SK-N-SH (cell line): ENCODE data around the gene STX16. TPM values are rescaled to one million over a fixed set of nuclear protein-coding genes. Genes with fewer than 3 reads are reported as not detected.

ENCODE experiments used
- CTCF ChIA-PET: fragments of 300-600, 350-600 bp; formaldehyde crosslinking; extraction: SDS; loops from one replicate; lab custom pipeline; 2021; lab: Yijun Ruan, JAX
- POLR2A ChIA-PET: fragments of 350-600 bp; sonication (Branson Sonifier 250); formaldehyde crosslinking; extraction: SDS; loops from one replicate; lab custom pipeline; 2020; ENCODE audit warnings: antibody characterized with exemption, inconsistent platforms; lab: Yijun Ruan, JAX
- DNase-seq: peaks from one replicate; pipeline ENCODE4 v3.0.0; 2012
- H2AFZ ChIP-seq: fragments of 200-600 bp; sonication (generic); 2 replicates; pipeline ENCODE4 v1.8.1; 2016; ENCODE audit warnings: antibody characterized with exemption, mild to moderate bottlenecking, low read depth
- H3F3A ChIP-seq: fragments of 200-600 bp; sonication (generic); replicated peaks from 2 replicates; pipeline ENCODE3; 2016; ENCODE audit warnings: antibody characterized with exemption, mild to moderate bottlenecking; ENCODE audit not compliant: insufficient read depth
- H3K27ac ChIP-seq, 2 experiments: fragments of 200-500 bp in 1 of 2; fragments of 200-600 bp in 1 of 2; sonication (Bioruptor generic) in 1 of 2; sonication (generic), shearing (Covaris generic) in 1 of 2; 2 replicates each; pipeline versions ENCODE4 v1.5.1 to v1.6.1; 2014 to 2016; ENCODE audit warnings: low read depth in 2 of 2, inconsistent platforms in 1 of 2, low read length in 1 of 2, mild to moderate bottlenecking in 1 of 2, mixed read lengths in 1 of 2
- H3K27me3 ChIP-seq: fragments of 200-600 bp; sonication (generic), shearing (Covaris generic); 2 replicates; pipeline ENCODE4 v1.6.1; 2016; ENCODE audit warnings: mixed run types; ENCODE audit not compliant: insufficient read depth
- H3K36me3 ChIP-seq, 2 experiments: fragments of 200-500 bp in 1 of 2; fragments of 200-600 bp in 1 of 2; sonication (Bioruptor generic) in 1 of 2; sonication (generic) in 1 of 2; replicated peaks in 1 of 2; 2 replicates each; pipeline versions ENCODE3 to v1.5.1; 2014 to 2016; ENCODE audit warnings: low read length in 1 of 2, mild to moderate bottlenecking in 1 of 2; ENCODE audit not compliant: insufficient read depth in 2 of 2, control insufficient read depth in 1 of 2
- H3K4me1 ChIP-seq, 2 experiments: fragments of 200-500 bp in 1 of 2; fragments of 200-600 bp in 1 of 2; sonication (Bioruptor generic) in 1 of 2; sonication (generic), shearing (Covaris generic) in 1 of 2; 2 replicates each; pipeline versions ENCODE4 v1.5.1 to v1.6.1; 2014 to 2016; ENCODE audit warnings: low read depth in 1 of 2, low read length in 1 of 2, mixed run types in 1 of 2; ENCODE audit not compliant: insufficient read depth in 2 of 2, control insufficient read depth in 1 of 2
- H3K4me2 ChIP-seq: fragments of 200-600 bp; sonication (generic), shearing (Covaris generic); 2 replicates; pipeline ENCODE4 v1.6.1; 2017; ENCODE audit warnings: mixed run types
- H3K4me3 ChIP-seq, 2 experiments: fragments of 200-500 bp in 1 of 2; fragments of 200-600 bp in 1 of 2; sonication (Bioruptor generic) in 1 of 2; sonication (generic), shearing (Covaris generic) in 1 of 2; 2 replicates each; pipeline versions ENCODE4 v1.5.1 to v1.8.1; 2014 to 2016; ENCODE audit warnings: low read depth in 2 of 2, inconsistent platforms in 1 of 2, low read length in 1 of 2, mild to moderate bottlenecking in 1 of 2, mixed read lengths in 1 of 2, moderate library complexity in 1 of 2
- H3K79me2 ChIP-seq: fragments of 200-600 bp; sonication (generic); 2 replicates; pipeline ENCODE4 v1.8.1; 2017; ENCODE audit warnings: mild to moderate bottlenecking; ENCODE audit not compliant: insufficient read depth
- H3K9ac ChIP-seq: fragments of 200-600 bp; sonication (generic); 2 replicates; pipeline ENCODE4 v1.6.1; 2017; ENCODE audit warnings: mixed run types
- H3K9me2 ChIP-seq: fragments of 200-600 bp; sonication (generic); 2 replicates; pipeline ENCODE4 v1.6.1; 2017; ENCODE audit warnings: mixed run types
- H3K9me3 ChIP-seq: fragments of 200-600 bp; sonication (generic); 2 replicates; pipeline ENCODE4 v1.6.1; 2017; ENCODE audit warnings: mixed run types, mild to moderate bottlenecking, moderate library complexity
- H4K20me1 ChIP-seq: fragments of 200-600 bp; sonication (generic); 2 replicates; pipeline ENCODE4 v1.6.1; 2017; ENCODE audit warnings: mild to moderate bottlenecking, mixed run types; ENCODE audit not compliant: insufficient read depth
- ELF1 ChIP-seq: IDR thresholded peaks from 2 replicates; pipeline ENCODE4 v1.4.0; 2012
- EZH2phosphoT487 ChIP-seq: fragments of 200-600 bp; sonication (generic); IDR thresholded peaks from 2 replicates; pipeline ENCODE4 v1.6.1; 2017; ENCODE audit warnings: low read depth, mixed run types, mild to moderate bottlenecking, antibody characterized with exemption, moderate library complexity, borderline replicate concordance
- FOSL2 ChIP-seq: IDR thresholded peaks from 2 replicates; pipeline ENCODE4 v1.4.0; 2012; ENCODE audit warnings: low read depth, mild to moderate bottlenecking, moderate library complexity, borderline replicate concordance
- FOXJ3 ChIP-seq: sonication (generic); formaldehyde crosslinking; IDR thresholded peaks from 2 replicates; pipeline ENCODE4 v1.5.1; 2020; ENCODE audit warnings: mild to moderate bottlenecking, missing genetic modification reagents
- FOXM1 ChIP-seq: IDR thresholded peaks from 2 replicates; pipeline ENCODE4 v1.4.0; 2012; ENCODE audit warnings: low read depth, mild to moderate bottlenecking
- GABPA ChIP-seq: IDR thresholded peaks from 2 replicates; pipeline ENCODE4 v1.4.0; 2012; ENCODE audit warnings: low read depth, mild to moderate bottlenecking
- JUND ChIP-seq: IDR thresholded peaks from 2 replicates; pipeline ENCODE4 v1.4.0; 2012
- MEF2A ChIP-seq: IDR thresholded peaks from 2 replicates; pipeline ENCODE4 v1.4.0; 2012; ENCODE audit warnings: low read depth, borderline replicate concordance
- PBX3 ChIP-seq: IDR thresholded peaks from 2 replicates; pipeline ENCODE4; 2012
- POLR2AphosphoS5 ChIP-seq: IDR thresholded peaks from 2 replicates; pipeline ENCODE4 v1.6.1; 2012; ENCODE audit warnings: low read depth, low read length
- RAD21 ChIP-seq: IDR thresholded peaks from 2 replicates; pipeline ENCODE4 v1.6.1; 2012; ENCODE audit warnings: mild to moderate bottlenecking, low read length
- REST ChIP-seq: IDR thresholded peaks from 2 replicates; pipeline ENCODE4 v1.6.1; 2012; ENCODE audit warnings: mild to moderate bottlenecking, low read depth, low read length, moderate library complexity
- SIN3A ChIP-seq: IDR thresholded peaks from 2 replicates; pipeline ENCODE4 v1.6.1; 2012; ENCODE audit warnings: low read depth, mild to moderate bottlenecking, low read length, moderate library complexity, borderline replicate concordance
- TEAD4 ChIP-seq: IDR thresholded peaks from 2 replicates; pipeline ENCODE4 v1.4.0; 2012; ENCODE audit warnings: mild to moderate bottlenecking, borderline replicate concordance; ENCODE audit not compliant: insufficient read depth
- USF1 ChIP-seq: IDR thresholded peaks from 2 replicates; pipeline ENCODE4 v1.4.0; 2012; ENCODE audit warnings: low read depth, borderline replicate concordance
- WGBS: methylation state at CpG from one replicate; pipeline ENCODE4 v1.1.6; 2017; ENCODE audit warnings: low lambda C conversion rate; 5-methylcytosine and 5-hydroxymethylcytosine counted together
- polyA plus RNA-seq, 3 experiments: library from polyadenylated mRNA; depleted of rRNA; stranded (reverse); fragments of >200 nt; gene quantifications; 2 replicates each; pipeline ENCODE4 v1.2.3, GENCODE V29; 2012

The STX16 gene
- polyA plus RNA-seq, 1 of the 3 experiments (the other 2 are of a cell fraction): 63.8 TPM

DNA sequence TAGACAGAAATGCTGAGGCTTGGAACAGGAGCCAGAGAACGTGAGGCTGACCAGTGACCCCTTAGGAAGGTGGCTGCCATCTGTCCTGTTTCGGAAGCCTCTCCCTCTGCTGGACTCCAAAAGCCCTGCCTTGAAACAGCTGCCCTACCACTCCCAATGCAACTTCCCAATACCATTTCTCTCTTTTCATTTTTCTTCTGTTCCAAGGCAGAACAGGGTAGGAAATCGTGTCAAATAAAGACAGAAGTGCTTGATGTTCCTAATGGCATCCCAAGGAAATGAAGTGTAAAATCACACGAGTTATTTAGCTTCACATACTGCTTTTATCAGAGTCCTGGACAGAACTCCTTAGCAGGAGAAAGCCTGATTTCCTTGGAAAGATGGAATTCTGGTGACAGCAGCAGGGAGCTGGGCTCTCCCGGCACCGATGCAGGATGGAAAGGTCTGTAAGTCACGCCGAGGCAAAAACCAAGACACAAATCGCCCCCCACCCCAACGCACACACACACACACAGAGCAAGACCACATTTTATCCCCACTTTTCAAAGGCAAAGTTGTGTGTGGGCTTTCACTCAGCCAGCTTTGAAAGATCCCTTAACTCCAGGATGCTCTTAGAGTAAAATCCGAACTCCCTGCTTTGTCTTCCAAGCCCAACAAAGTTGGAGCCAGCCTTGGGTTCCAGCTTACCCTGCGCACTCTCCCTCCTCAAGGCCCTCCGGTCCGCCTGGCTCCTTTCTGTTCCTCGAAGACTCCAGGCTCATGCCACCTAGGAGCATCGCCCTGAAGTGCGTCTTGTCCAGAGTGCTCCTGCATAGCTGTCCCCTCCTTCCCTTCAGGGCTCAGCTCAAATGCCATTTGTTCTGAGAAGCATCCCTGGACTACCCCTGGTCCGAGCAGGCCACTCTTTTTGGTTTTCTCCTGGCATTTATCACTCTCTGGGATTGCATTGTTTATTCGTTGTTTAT, 11.6 kb upstream of the STX16 start:
- H3K36me3 ChIP-seq: no peaks in the 10 kb centered on the region
- H3K4me1 ChIP-seq: peaks cover 0 to 3% of the 10 kb centered on the region in 2 experiments; a peak in 1 of 4 replicates
- no peaks in the 10 kb centered on the region for H3F3A ChIP-seq
- TF ChIP-seq RAD21 (0 out of 2 replicates have a peak, but pooled peaks have one; percentile 6), FOXM1 (no peak)
- H4K20me1 ChIP-seq: no peaks in the 10 kb centered on the region
- WGBS: 89% methylated on average over 19 of the region's 19 CpGs
- DNase-seq: no peak
- H3K79me2 ChIP-seq: no peaks in the 10 kb centered on the region
- CTCF ChIA-PET: interaction anchor here (0.6 to 1.5 kb wide), 9 partner anchors 8 to 291 kb away, joined by 3 to 4 read pairs (median 3); partner anchors contain the start of genes GNAS and STX16
- H3K4me3 ChIP-seq: no peak overlapping the region
- H3K9ac ChIP-seq: no peak overlapping the region
- no peaks in the 10 kb centered on the region for H3K9me2 ChIP-seq
- POLR2A ChIA-PET: no interaction called here
- no peak overlapping the region for H3K4me2 ChIP-seq
- H3K9me3 ChIP-seq: no peaks in the 10 kb centered on the region
- H3K27ac ChIP-seq: no peak overlapping the region
- no peak overlapping the region for H2AFZ ChIP-seq
- no peaks in the 10 kb centered on the region for H3K27me3 ChIP-seq

DNA sequence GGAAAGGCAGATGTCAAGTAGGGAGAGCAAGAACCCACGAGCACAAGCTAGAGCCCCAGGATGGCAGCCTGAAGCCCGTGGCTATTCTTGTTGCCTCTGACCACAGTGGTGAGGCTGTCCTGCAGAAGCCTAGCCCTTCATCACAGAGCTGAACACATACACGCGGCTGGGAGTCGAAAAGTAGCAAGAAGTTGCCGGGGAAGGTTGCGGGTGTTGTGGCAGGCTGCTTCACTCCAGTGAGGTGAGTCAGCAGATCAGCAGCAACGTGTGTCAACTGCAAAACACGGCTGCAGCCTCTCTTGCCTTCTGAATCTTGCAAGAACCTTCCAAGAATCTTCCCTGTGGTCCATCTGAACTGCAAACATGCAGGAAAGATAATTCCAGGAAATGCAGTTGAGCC, 10.6 kb upstream of the STX16 start:
- DNase-seq: no peak
- H3K79me2 ChIP-seq: no peaks in the 10 kb centered on the region
- H3K4me3 ChIP-seq: no peak overlapping the region
- no peaks in the 10 kb centered on the region for H4K20me1 ChIP-seq
- H3K4me2 ChIP-seq: no peak overlapping the region
- ChIA-PET POLR2A (no interaction called here), CTCF (no interaction called here)
- peaks cover 3 to 8% of the 10 kb centered on the region in 2 experiments; a peak in 1 of 4 replicates for H3K4me1 ChIP-seq
- H2AFZ ChIP-seq: no peak overlapping the region
- 77% methylated on average over 9 of the region's 9 CpGs for WGBS
- H3F3A ChIP-seq: peaks cover 9% of the 10 kb centered on the region
- H3K9ac ChIP-seq: no peak overlapping the region
- H3K9me3 ChIP-seq: no peaks in the 10 kb centered on the region
- H3K27ac ChIP-seq: 0 out of 4 replicates have a peak overlapping the region, but pooled peaks of 1 of the 2 experiments have one; percentile 2
- no peaks in the 10 kb centered on the region for H3K27me3 ChIP-seq
- no peaks in the 10 kb centered on the region for H3K9me2 ChIP-seq
- no peaks in the 10 kb centered on the region for H3K36me3 ChIP-seq
- TF ChIP-seq PBX3 (peak; percentile 26; the same call in 1 of the 2 replicates), POLR2AphosphoS5 (no peak), FOSL2 (peak; percentile 51; the same call in 1 of the 2 replicates), ELF1 (no peak)
- TF ChIP-seq, all 33 proteins: peak for 2

DNA sequence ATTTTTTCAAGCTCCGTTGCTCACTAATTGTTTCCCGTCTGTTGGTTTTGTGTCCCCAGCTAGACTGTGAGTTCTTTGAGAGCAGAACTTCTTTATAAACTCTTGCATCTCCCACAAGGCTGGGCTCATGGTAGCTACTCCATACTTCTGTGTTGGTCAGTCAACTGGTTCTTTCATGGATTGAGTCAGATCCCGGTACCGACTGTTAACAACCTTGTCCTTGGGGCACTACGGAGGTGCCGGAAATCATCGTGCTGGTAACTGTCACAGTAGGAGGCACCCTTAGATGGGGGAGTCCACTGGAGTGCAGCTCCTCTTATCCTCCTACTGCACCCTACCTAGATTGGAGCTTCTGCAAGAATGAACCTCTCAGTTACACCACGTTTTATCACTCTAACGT, 8.6 kb upstream of the STX16 start:
- ChIA-PET CTCF (interaction anchor here (1.5 to 1.8 kb wide), 2 partner anchors 9 to 197 kb away, joined by 3 to 4 read pairs; partner anchors contain the start of gene STX16), POLR2A (no interaction called here)
- H3K27ac ChIP-seq: no peak overlapping the region
- no peaks in the 10 kb centered on the region for H3K9me2 ChIP-seq
- no peaks in the 10 kb centered on the region for H4K20me1 ChIP-seq
- 95% methylated on average over 9 of the region's 9 CpGs for WGBS
- no peaks in the 10 kb centered on the region for H3K36me3 ChIP-seq
- no peak overlapping the region for H2AFZ ChIP-seq
- H3K9ac ChIP-seq: no peak overlapping the region
- H3K4me3 ChIP-seq: no peak overlapping the region
- H3K79me2 ChIP-seq: no peaks in the 10 kb centered on the region
- peaks cover 21 to 23% of the 10 kb centered on the region in 2 experiments; a peak in 3 of 4 replicates for H3K4me1 ChIP-seq
- H3F3A ChIP-seq: peaks cover 19% of the 10 kb centered on the region
- no peaks in the 10 kb centered on the region for H3K9me3 ChIP-seq
- no peak for DNase-seq
- H3K4me2 ChIP-seq: no peak overlapping the region
- H3K27me3 ChIP-seq: no peaks in the 10 kb centered on the region
- no peak for TF ChIP-seq REST
- no peak for TF ChIP-seq FOXJ3 (CRISPR knock-in tag)
- no peak for TF ChIP-seq JUND
- no peak for TF ChIP-seq EZH2phosphoT487
- TF ChIP-seq GABPA: no peak
- TF ChIP-seq USF1: no peak
- TF ChIP-seq MEF2A: no peak
- no peak for TF ChIP-seq TEAD4
- no peak for TF ChIP-seq ELF1
- no peak for TF ChIP-seq SIN3A
